Measurements from ENCODE around the gene GPATCH8. TPM values are rescaled to one million over a fixed set of nuclear protein-coding genes. Genes with fewer than 3 reads are reported as not detected.

Gene GPATCH8
- total RNA-seq, 1 experiment from 2014 or later, result 39.4 TPM

DNA sequence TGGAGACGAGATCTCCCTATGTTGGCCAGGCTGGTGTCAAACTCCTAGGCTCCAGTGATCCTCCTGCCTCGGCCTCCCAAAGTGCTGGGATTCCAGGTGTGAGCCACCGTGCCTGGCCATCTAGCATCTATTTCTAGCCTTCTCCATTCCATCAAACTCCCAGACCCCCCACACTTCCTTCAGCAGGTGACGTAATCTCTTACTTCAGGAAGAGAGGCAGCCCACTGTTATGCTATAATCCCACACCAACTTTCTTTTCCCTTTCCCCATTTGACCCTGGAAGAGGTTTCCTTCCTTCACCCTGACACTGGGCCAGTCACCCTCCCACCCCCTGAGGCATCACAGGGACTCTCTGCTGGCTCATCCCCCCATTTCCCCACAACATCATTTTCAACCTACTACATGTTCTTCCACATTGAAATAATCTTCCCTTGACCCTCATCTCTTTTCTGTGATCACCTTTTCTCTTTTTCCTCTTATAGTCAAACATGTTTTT is 121.3 kb downstream of the GPATCH8 start:
- Histone ChIP-seq H3K27me3 (ENCODE audit: insufficient read depth, low read depth) (no peaks in the 10 kb centered on the region), H3K9me2 (ENCODE audit: insufficient read depth) (no peaks in the 10 kb centered on the region), H3K79me2 (ENCODE audit: low read depth) (no peaks in the 10 kb centered on the region), H3K27ac (no peak overlapping the region), H3K4me2 (no peak overlapping the region), H3K9me3 (ENCODE audit: insufficient read depth, low read depth) (no peaks in the 10 kb centered on the region), H3K36me3 (ENCODE audit: low read depth) (no peaks in the 10 kb centered on the region), H3K4me3 (no peak overlapping the region), H3K4me1 (replicated peaks; ENCODE audit: insufficient read depth) (no peaks in the 10 kb centered on the region), H3F3A (ENCODE audit: insufficient read depth, low read depth) (peaks cover 4% of the 10 kb centered on the region), H4K20me1 (ENCODE audit: insufficient read depth) (no peaks in the 10 kb centered on the region), H2AFZ (no peak overlapping the region)
- TF ChIP-seq EZH2 (IDR thresholded peaks at IDR 0.05; ENCODE audit: low read depth), result no peak
- TF ChIP-seq, protein P1, sequence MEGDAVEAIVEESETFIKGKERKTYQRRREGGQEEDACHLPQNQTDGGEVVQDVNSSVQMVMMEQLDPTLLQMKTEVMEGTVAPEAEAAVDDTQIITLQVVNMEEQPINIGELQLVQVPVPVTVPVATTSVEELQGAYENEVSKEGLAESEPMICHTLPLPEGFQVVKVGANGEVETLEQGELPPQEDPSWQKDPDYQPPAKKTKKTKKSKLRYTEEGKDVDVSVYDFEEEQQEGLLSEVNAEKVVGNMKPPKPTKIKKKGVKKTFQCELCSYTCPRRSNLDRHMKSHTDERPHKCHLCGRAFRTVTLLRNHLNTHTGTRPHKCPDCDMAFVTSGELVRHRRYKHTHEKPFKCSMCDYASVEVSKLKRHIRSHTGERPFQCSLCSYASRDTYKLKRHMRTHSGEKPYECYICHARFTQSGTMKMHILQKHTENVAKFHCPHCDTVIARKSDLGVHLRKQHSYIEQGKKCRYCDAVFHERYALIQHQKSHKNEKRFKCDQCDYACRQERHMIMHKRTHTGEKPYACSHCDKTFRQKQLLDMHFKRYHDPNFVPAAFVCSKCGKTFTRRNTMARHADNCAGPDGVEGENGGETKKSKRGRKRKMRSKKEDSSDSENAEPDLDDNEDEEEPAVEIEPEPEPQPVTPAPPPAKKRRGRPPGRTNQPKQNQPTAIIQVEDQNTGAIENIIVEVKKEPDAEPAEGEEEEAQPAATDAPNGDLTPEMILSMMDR (conservative IDR thresholded peaks at IDR 0.05), result no peak
- ChIA-PET POLR2A (ENCODE audit: unreplicated experiment) (no interaction called here), CTCF (interaction anchor here (0.7 kb wide), 1 partner anchor 213 kb away, joined by 4 read pairs; no protein-coding TSS in a partner anchor)
- intact Hi-C loops (cut with micrococcal nuclease; ENCODE audit: unreplicated experiment), result no loop called here
- BruUV-seq (replicated peaks), result no TSS peak
- no peak for DNase-seq

- intact Hi-C loops (cut with micrococcal nuclease; ENCODE audit: unreplicated experiment), result no loop called here
- Histone ChIP-seq H3K4me3 (no peak overlapping the region), H3K4me2 (no peak overlapping the region), H3K4me1 (replicated peaks; ENCODE audit: insufficient read depth) (no peaks in the 10 kb centered on the region), H3K79me2 (ENCODE audit: low read depth) (no peaks in the 10 kb centered on the region), H2AFZ (no peak overlapping the region), H3K36me3 (ENCODE audit: low read depth) (no peaks in the 10 kb centered on the region), H3K27me3 (ENCODE audit: insufficient read depth, low read depth) (no peaks in the 10 kb centered on the region), H3K27ac (no peak overlapping the region), H3K9me3 (ENCODE audit: insufficient read depth, low read depth) (no peaks in the 10 kb centered on the region), H3F3A (ENCODE audit: insufficient read depth, low read depth) (peaks cover 4% of the 10 kb centered on the region; the same call in 1 of the 2 replicates), H4K20me1 (ENCODE audit: insufficient read depth) (no peaks in the 10 kb centered on the region), H3K9me2 (ENCODE audit: insufficient read depth) (no peaks in the 10 kb centered on the region)
- BruUV-seq (replicated peaks), result no TSS peak
- POLR2A ChIA-PET (ENCODE audit: unreplicated experiment), result no interaction called here
- DNase-seq, result no peak
- CTCF ChIA-PET, result no interaction called here
- TF ChIP-seq EZH2 (IDR thresholded peaks at IDR 0.05; ENCODE audit: low read depth), result no peak
- TF ChIP-seq, protein P1 (conservative IDR thresholded peaks at IDR 0.05), result no peak
These were observed 122.4 kb downstream of the GPATCH8 start for GRCh38 chr17:44380767-44381166.

- Histone ChIP-seq H3K27ac (no peak overlapping the region), H3K27me3 (ENCODE audit: insufficient read depth, low read depth) (no peaks in the 10 kb centered on the region), H3F3A (ENCODE audit: insufficient read depth, low read depth) (peaks cover 4% of the 10 kb centered on the region; the same call in 1 of the 2 replicates), H3K4me1 (replicated peaks; ENCODE audit: insufficient read depth) (no peaks in the 10 kb centered on the region), H3K4me2 (no peak overlapping the region), H2AFZ (no peak overlapping the region), H3K9me3 (ENCODE audit: insufficient read depth, low read depth) (no peaks in the 10 kb centered on the region), H3K4me3 (no peak overlapping the region), H3K36me3 (ENCODE audit: low read depth) (no peaks in the 10 kb centered on the region), H3K9me2 (ENCODE audit: insufficient read depth) (no peaks in the 10 kb centered on the region), H4K20me1 (ENCODE audit: insufficient read depth) (no peaks in the 10 kb centered on the region), H3K79me2 (ENCODE audit: low read depth) (no peaks in the 10 kb centered on the region)
- ChIA-PET CTCF (no interaction called here), POLR2A (ENCODE audit: unreplicated experiment) (interaction anchor here (0.7 kb wide), 1 partner anchor 116 kb away, joined by 3 read pairs; no protein-coding TSS in a partner anchor)
- no TSS peak for BruUV-seq (replicated peaks)
- no peak for TF ChIP-seq EZH2 (IDR thresholded peaks at IDR 0.05; ENCODE audit: low read depth)
- TF ChIP-seq, protein P1 (conservative IDR thresholded peaks at IDR 0.05), result no peak
- DNase-seq, result no peak
- intact Hi-C loops (cut with micrococcal nuclease; ENCODE audit: unreplicated experiment), result no loop called here
These were observed 123.3 kb downstream of the GPATCH8 start for GRCh38 chr17:44379887-44380286.
